ENCODE measurements around the gene ANKEF1.
"Not testable (repeated sequence)": the region's sequence is repeated elsewhere in the genome, so short reads cannot be mapped to it uniquely, and the experiment has no call there.

The ANKEF1 gene

DNA sequence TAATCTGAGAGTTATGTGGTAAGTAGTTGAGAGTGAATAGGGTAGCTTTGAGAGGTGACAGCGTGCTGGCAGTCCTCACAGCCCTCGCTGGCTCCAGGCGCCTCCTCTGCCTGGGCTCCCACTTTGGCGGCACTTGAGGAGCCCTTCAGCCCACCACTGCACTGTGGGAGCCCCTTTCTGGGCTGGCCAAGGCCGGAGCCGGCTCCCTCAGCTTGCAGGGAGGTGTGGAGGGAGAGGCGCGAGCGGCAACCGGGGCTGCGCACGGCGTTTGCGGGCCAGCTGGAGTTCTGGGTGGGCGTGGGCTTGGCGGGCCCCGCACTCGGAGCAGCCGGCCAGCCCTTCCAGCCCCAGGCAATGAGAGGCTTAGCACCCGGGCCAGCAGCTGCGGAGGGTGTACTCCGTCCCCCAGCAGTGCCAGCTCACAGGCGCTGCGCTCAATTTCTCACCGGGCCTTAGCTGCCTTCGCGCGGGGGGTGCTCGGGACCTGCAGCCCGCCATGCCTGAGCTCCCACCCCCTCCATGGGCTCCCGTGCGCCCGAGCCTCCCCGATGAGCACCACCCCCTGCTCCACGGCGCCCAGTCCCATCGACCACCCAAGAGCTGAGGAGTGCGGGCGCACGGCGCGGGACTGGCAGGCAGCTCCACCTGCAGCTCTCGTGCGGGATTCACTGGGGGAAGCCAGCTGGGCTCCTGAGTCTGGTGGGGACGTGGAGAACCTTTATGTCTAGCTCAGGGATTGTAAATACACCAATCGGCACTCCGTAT, 3.2 kb upstream of the ANKEF1 start:
- DNase-seq; in situ Hi-C loops (cut with MboI; ENCODE audit: low pct_unique_long_range_greater_than_20kb, low sequenced_read_pairs): not testable (repeated sequence)

DNA sequence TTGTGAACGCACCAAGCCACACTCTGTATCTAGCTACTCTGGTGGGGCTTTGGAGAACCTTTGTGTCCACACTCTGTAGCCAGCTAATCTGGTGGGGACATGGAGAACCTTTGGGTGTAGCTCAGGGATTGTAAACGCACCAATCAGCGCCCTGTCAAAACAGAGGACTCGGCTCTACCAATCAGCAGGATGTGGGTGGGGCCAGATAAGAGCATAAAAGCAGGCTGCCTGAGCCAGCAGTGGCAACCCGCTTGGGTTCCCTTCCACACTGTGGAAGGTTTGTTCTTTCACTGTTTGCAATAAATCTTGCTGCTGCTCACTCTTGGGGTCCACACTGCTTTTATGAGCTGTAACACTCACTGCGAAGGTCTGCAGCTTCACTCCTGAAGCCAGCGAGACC, 2.5 kb upstream of the ANKEF1 start:
- in situ Hi-C loops (cut with MboI; ENCODE audit: low pct_unique_long_range_greater_than_20kb, low sequenced_read_pairs); DNase-seq: not testable (repeated sequence)

DNA sequence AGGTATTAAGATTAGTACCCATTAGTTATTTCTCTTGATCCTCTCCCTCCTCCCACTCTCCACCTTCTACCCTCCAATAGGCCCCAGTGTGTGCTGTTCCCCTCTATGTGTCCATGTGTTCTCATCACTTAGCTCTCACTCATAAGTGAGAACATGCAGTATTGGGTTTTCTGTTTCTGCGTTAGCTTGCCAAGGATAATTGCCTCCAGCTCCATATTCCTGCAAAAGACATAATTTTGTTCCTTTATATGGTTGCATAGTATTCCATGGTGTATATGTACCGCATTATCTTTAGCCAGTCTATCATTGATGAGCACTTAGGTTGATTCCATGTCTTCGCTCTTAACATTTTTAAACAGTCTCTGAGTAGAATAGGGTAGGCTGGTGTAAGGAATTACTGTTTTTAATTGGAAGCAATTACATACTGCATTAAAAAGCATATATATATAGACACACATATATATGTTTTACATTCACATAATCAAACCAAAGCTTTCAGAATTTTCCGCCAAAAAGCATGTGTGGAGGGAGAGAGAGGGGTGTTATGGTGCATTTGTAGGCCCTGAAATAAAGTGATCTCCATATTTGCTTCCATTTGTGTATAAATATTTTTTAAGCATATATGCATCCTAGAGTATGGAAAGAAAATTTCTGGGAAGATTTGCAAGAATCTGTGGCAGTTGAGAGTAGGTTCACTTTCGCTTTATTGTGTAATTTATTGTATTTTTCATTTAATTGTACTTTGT, 709 bp upstream of the ANKEF1 start:
- no peak for DNase-seq
- in situ Hi-C loops (cut with MboI; ENCODE audit: low pct_unique_long_range_greater_than_20kb, low sequenced_read_pairs), result no loop called here

DNA sequence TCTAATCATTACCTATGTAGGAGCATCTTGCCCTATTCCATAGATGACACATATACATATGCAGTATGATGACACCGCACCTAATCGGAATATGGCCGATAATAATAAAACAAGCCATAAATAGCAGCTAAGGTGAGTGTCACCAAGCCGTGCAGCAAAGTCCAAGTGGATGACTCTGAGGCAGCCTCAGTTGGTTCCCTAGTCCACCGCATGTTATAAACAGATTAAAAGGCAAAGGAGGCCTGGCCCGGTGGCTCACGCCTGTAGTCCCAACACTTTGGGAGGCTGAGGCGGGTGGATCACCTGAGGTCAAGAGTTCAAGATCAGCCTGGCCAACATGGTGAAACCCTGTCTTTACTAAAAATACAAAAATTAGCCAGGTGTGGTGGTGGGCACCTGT, 1.5 kb downstream of the ANKEF1 start:
- DNase-seq; in situ Hi-C loops (cut with MboI; ENCODE audit: low pct_unique_long_range_greater_than_20kb, low sequenced_read_pairs): not testable (repeated sequence)

DNA sequence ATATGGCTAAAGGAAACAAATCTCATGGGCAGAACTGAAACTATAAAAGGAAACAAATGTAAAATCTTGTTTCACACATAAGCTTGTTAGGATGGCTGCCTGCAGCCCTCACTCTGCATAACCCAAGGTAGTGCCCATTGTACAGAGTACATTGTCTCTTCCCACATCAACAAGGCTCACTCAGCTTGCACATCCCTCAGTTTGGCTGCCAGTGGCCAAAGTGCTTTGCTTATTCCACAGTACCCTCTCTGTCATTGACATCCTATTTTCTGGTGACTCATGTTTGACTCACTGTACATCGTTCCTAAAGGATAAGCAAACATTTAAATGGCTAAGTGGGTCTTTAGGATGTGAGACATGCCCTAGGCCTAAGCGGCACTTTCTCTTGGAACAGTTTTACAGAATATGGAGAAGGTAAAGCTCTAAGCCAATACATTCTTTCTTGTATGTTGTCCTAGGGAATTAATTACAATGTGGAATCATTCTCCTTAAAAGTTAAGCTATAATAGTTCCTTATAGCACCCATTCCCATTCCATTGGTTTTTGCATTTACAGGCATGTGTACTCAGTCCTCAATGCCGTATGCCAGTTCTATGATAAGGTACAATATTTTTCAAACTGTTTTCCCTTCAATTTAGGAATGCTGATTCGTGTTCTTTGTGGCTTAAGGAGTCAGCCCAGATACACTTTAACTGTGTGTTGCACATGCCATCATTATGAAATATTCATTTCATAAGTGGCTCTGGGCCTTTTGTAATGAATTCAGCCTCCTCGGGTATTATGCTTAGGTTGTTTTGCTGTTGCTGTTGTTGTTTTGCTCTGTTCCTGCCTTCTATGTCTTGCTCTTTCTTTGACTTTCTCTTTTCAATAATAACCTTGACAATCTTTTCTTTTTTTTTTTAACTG, 5.5 kb downstream of the ANKEF1 start:
- no peak for DNase-seq
- in situ Hi-C loops (cut with MboI; ENCODE audit: low pct_unique_long_range_greater_than_20kb, low sequenced_read_pairs), result no loop called here

DNA sequence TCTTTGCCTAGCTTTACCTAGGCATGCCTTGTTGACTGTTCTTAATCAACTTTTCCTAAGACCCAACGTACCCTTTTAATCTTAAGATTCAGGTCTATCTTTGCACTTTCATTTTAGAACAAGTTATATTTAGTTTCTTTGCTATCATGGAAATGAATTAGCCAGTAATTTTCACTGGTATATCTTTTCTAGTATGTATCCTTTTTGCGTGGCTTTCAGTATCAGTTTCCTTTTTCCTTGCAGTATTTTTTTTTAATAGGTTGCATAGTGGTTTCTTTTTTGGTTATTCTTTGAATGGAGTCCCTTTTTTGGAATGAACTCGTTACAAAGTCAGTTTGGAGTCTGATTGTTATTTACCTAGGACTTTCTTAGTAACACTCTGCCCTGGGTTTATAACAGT, 7.3 kb downstream of the ANKEF1 start:
- no peak for DNase-seq

DNA sequence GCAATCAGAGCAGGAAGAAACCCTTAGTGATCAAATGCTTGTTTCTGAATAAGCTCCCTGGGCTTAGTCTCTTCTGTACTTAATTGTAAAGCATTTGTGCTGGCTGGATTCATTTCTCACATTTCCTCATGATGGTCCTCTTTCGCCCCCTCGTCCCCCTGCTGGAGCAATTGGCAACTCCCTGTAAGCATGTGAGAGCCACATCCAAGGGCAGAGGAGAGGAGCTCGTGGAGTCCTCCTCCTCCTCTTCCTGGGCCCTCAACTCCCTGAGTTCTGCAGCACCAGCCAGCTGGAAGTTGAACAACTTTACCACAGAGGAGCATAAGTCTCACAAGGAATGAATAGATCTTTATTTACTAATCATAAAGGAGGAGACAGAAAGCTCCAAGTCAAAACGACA, 12.6 kb downstream of the ANKEF1 start:
- no peak for DNase-seq
- in situ Hi-C loops (cut with MboI; ENCODE audit: low pct_unique_long_range_greater_than_20kb, low sequenced_read_pairs), result no loop called here

More for the DNA sequence above, 7.3 kb downstream of the ANKEF1 start:
- in situ Hi-C loops (cut with MboI; ENCODE audit: low pct_unique_long_range_greater_than_20kb, low sequenced_read_pairs), result no loop called here

DNA sequence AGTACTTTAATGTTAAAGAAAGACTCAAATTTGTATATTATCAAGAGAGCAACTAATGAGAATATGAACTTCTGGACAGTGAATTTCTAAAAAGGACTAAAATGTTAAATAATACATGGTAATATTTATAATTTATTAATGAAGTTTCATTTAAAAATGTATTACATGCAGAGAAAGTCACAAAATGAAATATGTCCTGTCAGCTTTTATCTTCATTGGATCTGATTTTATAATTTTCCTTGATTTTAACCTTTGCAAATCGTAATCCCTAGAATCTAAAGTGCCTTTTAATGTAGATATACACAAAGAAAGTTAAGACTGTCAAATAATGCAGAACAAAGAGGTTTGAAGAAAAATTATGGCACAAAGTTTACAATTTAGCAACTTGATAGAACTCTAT, 16.4 kb downstream of the ANKEF1 start:
- in situ Hi-C loops (cut with MboI; ENCODE audit: low pct_unique_long_range_greater_than_20kb, low sequenced_read_pairs), result no loop called here
- no peak for DNase-seq

DNA sequence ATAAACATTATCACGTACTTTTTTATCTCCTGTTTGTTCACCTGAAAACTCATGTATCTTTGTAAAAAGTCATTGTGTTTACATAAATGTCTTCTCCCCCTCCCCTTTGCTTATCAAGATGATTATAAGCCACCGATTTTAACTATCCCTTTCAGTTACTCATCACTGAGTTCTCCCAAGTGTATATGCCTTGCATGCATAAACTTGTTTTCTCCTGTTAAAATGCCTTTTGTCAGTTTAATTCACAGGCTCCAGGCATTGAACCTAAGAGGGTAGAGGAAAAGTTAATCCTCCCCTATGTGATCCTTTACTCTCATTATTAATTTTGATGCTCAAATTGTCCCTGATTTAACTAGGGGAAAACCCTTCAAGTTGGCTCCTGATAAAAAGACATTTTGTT, 24.2 kb downstream of the ANKEF1 start:
- no peak for DNase-seq
- in situ Hi-C loops (cut with MboI; ENCODE audit: low pct_unique_long_range_greater_than_20kb, low sequenced_read_pairs), result no loop called here

DNA sequence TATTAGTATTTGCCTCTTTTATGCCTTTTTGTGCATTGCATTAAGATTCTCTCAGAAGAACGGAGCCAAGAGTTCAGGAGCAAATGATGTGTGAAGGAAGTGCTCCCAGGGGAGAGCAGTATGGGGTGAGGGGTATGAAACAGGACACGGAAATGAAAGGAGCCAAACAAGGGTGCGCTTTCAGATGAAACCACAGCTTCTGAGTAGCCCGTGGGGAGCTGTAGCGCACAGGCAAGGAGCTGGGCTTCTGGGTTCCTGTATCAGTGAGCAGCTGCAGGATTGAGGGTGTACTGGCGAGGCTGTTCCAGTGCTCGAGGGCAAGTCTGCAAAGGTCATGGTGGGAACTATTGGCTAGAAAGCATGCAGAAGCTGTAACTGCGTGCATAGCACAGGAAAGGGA, 25.4 kb downstream of the ANKEF1 start:
- in situ Hi-C loops (cut with MboI; ENCODE audit: low pct_unique_long_range_greater_than_20kb, low sequenced_read_pairs), result no loop called here
- no peak for DNase-seq

DNA sequence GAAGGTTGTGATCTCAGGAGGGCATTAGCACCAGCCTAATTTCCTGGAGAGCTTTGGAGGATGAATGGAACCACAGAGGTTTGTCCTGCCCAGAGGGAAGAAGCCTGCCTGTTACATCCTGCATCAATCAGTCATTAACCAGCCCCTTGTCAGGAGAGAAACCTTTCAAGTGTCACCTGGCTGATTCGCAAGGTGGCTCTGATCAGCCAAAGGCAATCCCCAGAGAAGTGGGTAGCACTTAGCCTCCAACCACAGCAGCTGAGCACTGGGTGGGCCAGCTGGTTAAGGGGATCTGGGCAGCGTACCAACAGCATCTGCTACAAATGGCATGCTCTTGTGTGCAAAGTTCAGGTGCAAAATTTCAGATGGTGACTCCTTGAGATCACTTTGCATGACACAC, 26.9 kb downstream of the ANKEF1 start:
- in situ Hi-C loops (cut with MboI; ENCODE audit: low pct_unique_long_range_greater_than_20kb, low sequenced_read_pairs), result no loop called here
- DNase-seq, result no peak

DNA sequence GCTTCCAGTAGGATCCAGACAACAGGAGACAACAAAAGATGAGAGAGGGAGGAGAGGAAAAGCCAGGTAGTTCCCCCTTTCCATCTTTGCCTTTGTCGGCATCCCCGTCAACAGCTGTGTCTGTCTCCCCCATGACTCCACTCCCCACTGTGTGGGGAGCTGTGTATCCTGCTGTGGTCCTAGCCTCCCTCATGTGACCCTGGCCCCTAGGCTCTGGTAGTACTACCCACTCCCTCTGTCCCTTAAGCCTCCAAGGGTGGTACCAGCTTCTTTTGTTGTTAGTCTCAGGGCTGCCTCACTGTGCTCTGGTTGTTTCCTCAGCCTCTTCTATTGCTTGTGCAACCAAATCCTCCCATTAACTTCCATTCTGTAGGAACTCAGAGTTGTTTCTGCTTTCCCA, 28.7 kb downstream of the ANKEF1 start:
- in situ Hi-C loops (cut with MboI; ENCODE audit: low pct_unique_long_range_greater_than_20kb, low sequenced_read_pairs), result no loop called here
- no peak for DNase-seq

DNA sequence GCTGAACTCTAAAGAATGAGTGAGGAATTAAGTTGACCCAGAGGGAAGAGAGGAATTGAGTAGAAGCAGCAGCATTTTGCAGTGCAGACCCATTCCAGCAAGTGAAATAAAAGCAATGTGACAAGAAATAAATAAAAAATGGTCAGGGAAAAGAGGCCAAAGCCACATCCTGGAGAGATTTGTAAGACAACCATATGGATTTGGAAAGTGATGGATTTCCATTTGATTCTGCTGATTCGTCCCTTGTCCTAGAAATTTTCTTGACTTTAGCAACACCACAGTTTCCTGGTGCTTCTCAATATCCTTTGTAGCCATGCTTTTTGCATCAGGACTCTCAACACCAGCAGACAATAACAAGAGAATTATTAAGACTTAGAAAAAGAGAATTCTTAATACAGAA, 29.8 kb downstream of the ANKEF1 start:
- in situ Hi-C loops (cut with MboI; ENCODE audit: low pct_unique_long_range_greater_than_20kb, low sequenced_read_pairs), result no loop called here
- DNase-seq, result no peak

DNA sequence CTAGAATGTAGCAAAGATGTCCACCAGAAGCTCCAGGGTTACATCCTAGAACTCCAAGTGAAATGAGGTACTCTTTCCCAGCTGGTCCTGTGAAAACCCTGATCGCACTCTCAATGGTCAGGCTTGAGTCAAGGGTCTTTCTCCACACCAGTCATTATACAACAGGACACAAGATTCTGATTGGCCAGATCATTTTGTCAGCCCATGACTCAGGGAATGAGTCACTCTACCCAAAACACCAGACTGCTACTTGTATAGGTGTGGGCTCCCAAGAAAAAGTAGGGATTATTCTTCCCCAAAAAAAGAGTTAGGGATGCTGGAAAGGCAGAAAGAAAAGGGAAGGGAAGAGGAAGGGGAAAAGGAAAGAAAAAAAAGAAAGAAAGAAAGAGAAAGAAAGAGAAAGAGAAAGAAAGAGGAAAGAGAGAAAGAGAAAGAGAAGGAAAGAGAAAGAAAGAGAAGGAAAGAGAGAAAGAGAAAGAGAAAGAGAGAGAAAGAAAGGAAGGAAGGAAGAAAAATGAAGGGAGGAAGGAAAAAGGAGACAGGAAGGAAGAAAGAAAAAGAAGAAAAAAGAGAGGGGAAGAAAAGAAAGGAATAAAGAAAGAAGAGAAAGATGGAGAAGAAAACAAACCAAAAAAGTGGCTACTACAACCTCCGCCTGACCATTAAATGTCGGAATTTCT, 30.5 kb downstream of the ANKEF1 start:
- in situ Hi-C loops (cut with MboI; ENCODE audit: low pct_unique_long_range_greater_than_20kb, low sequenced_read_pairs), result no loop called here

DNA sequence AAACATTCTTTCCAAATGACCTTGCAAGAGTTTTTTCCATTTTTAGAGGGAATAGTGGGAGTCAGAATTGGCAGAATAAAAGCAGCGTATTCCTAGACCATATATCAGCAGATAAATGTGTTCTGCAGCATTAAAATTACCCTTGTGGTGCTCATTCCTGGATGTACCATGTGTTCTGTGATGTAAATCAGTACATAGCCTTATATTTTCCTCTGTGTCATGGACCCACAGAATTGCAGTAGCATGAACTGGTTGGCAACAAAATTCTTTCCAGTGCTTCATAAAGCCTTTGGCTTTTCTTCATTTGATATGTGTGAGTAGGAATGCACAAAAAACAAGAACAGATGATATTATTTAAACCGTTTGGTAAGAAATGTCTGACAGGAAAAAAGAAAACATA, 32.5 kb downstream of the ANKEF1 start:
- in situ Hi-C loops (cut with MboI; ENCODE audit: low pct_unique_long_range_greater_than_20kb, low sequenced_read_pairs), result no loop called here
- no peak for DNase-seq

More for the DNA sequence above, 30.5 kb downstream of the ANKEF1 start:
- DNase-seq, result no peak

DNA sequence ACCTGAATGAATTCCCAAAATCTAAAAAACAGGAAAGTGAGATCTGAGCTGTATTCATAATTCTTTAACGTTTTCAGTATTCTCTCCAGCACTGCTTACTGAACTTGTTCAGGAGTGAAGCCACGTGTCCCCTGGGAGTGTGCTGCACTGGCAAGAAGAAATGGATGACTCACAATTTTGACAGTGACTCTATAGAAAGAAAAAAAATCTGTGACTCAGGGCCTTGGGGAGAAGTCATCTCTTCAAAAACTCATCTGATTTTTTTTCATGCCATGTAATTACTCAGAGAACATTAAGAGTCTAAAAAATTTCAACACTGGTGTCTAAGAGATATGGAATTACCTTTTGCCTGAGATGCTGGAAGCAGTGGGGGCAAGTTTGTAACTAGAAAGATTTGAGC, 39.7 kb downstream of the ANKEF1 start:
- DNase-seq, result no peak
- in situ Hi-C loops (cut with MboI; ENCODE audit: low pct_unique_long_range_greater_than_20kb, low sequenced_read_pairs), result no loop called here

DNA sequence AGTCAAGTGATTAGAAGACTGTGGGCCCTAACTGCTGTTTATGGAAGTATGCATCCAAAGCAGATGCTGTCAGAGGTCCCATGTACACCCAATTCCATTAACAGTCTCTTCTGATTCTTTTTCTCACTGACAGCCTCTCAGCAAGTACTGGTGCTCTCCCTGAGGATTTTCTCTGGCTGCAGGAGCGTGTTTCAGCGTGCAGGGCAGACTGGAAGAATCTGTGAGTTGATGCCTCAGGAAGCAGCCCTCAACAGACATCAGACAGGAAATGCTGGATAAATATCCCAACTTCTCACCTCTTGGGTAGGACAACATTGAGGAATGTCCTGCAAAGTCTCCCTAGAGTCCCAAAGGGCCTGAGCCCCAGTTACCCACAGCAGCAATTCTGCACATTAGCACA, 40.8 kb downstream of the ANKEF1 start:
- in situ Hi-C loops (cut with MboI; ENCODE audit: low pct_unique_long_range_greater_than_20kb, low sequenced_read_pairs), result no loop called here
- no peak for DNase-seq

DNA sequence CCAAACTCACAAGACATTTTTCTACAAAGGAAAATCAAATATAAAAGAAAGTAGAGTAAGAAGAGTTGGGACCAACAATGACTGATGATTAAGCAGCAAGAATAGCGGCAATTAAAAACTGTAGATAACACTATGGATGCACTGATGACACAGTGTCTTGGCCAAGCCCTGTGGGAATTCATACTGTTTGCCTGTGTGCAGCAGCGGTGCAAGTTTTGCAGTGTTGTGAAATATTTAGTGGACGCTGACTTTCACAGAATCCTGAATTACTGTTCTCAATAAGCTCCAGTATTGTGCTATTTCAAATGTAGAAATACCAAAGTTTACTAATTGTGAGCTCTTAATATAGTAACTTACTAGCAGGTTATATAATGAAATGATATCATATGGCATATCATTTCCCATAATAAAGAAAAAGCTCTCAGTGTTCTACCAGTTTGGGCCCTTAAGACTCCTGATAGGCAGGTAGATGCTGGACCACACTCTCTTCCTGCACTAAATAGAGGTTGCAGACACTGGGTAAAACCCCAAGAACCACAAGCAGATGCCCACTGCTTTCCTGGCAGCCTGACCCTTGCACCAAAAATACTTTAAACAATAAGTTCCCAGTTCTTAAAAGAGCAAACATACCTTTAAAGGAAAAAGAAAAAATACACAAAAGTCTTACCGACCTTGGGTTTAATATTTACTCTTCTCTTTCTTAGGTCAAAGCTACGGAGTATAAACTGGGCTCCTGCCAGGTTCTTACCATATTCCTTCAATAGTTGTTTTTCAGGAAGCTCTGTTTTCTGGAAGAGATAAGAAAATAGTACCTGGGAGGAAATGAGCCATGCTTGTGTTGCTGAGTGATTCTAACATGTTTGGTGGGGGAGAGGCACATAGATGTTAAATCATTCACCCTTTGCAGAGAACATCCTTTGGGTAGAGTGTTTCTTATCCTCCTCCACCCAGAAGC, 41.6 kb downstream of the ANKEF1 start:
- in situ Hi-C loops (cut with MboI; ENCODE audit: low pct_unique_long_range_greater_than_20kb, low sequenced_read_pairs), result no loop called here
- DNase-seq, result no peak

All from KBM-7 (cell line).